H9 (cell line): ENCODE measurements around the gene SLC11A1. TPM values are rescaled to one million over a fixed set of nuclear protein-coding genes. Genes with fewer than 3 reads are reported as not detected.

Source experiments
- DNase-seq: peaks from one replicate; pipeline ENCODE4 v3.0.0-alpha.2; 2017
- H2AFZ ChIP-seq: one replicate; pipeline ENCODE4 v1.6.1; 2013; ENCODE audit warnings: mild to moderate bottlenecking, low read length, control low read depth, moderate library complexity
- H2AK5ac ChIP-seq: 2 replicates; pipeline ENCODE4 v1.6.1; 2013; ENCODE audit warnings: low read length, control low read depth, mixed read lengths; ENCODE audit not compliant: insufficient read length
- H2BK120ac ChIP-seq: one replicate; pipeline ENCODE4 v1.6.1; 2013; ENCODE audit warnings: low read depth, mild to moderate bottlenecking, low read length, control low read depth, inconsistent platforms; ENCODE audit not compliant: poor library complexity, severe bottlenecking
- H2BK12ac ChIP-seq: 2 replicates; pipeline ENCODE4 v1.6.1; 2013; ENCODE audit warnings: low read length, control low read depth, mixed read lengths, low read depth; ENCODE audit not compliant: insufficient read length
- H2BK15ac ChIP-seq: 2 replicates; pipeline ENCODE4 v1.6.1; 2013; ENCODE audit warnings: low read depth, low read length, control low read depth
- H2BK20ac ChIP-seq: one replicate; pipeline ENCODE4 v1.6.1; 2013; ENCODE audit warnings: low read depth, mild to moderate bottlenecking, low read length, control low read depth, inconsistent platforms; ENCODE audit not compliant: poor library complexity, severe bottlenecking
- H2BK5ac ChIP-seq: 2 replicates; pipeline ENCODE4 v1.6.1; 2013; ENCODE audit warnings: low read length, control low read depth, mixed read lengths; ENCODE audit not compliant: insufficient read length
- H3K14ac ChIP-seq: 2 replicates; pipeline ENCODE4 v1.6.1; 2013; ENCODE audit warnings: low read length, control low read depth; ENCODE audit not compliant: insufficient read depth
- H3K18ac ChIP-seq: 2 replicates; pipeline ENCODE4 v1.6.1; 2013; ENCODE audit warnings: low read depth, mild to moderate bottlenecking, mixed read lengths, low read length, control low read depth; ENCODE audit not compliant: insufficient read length
- H3K23ac ChIP-seq: 2 replicates; pipeline ENCODE4 v1.6.1; 2013; ENCODE audit warnings: low read length, control low read depth, mixed read lengths, low read depth; ENCODE audit not compliant: insufficient read length
- H3K23me2 ChIP-seq: 2 replicates; pipeline ENCODE4 v1.6.1; 2013; ENCODE audit warnings: low read depth, mild to moderate bottlenecking, mixed read lengths, low read length, control low read depth; ENCODE audit not compliant: insufficient read length, poor library complexity, severe bottlenecking
- H3K27ac ChIP-seq: 2 replicates; pipeline ENCODE4 v1.5.1; 2013; ENCODE audit warnings: low read length, control low read depth, mixed read lengths, low read depth; ENCODE audit not compliant: insufficient read length
- H3K27me3 ChIP-seq: 2 replicates; pipeline ENCODE4 v1.6.1; 2013; ENCODE audit warnings: low read length, control low read depth, inconsistent platforms; ENCODE audit not compliant: insufficient read depth
- H3K4ac ChIP-seq: 2 replicates; pipeline ENCODE4 v1.6.1; 2013; ENCODE audit warnings: low read depth, mild to moderate bottlenecking, control low read depth, inconsistent platforms, low read length, moderate library complexity
- H3K4me1 ChIP-seq: 2 replicates; pipeline ENCODE4 v1.6.1; 2013; ENCODE audit warnings: low read length, control low read depth, inconsistent platforms; ENCODE audit not compliant: insufficient read depth
- H3K4me2 ChIP-seq: 2 replicates; pipeline ENCODE4 v1.6.1; 2013; ENCODE audit warnings: low read length, control low read depth, mixed read lengths; ENCODE audit not compliant: insufficient read length, insufficient read depth
- H3K56ac ChIP-seq: 2 replicates; pipeline ENCODE4 v1.6.1; 2013; ENCODE audit warnings: low read depth, mild to moderate bottlenecking, mixed read lengths, low read length, control low read depth; ENCODE audit not compliant: insufficient read length
- H3K79me1 ChIP-seq: 2 replicates; pipeline ENCODE4 v1.6.1; 2013; ENCODE audit warnings: low read depth, mild to moderate bottlenecking, moderate library complexity, low read length, control low read depth, inconsistent platforms; ENCODE audit not compliant: insufficient read depth, poor library complexity, severe bottlenecking
- H3K79me2 ChIP-seq: 2 replicates; pipeline ENCODE4 v1.6.1; 2013; ENCODE audit warnings: low read length, control low read depth, inconsistent platforms; ENCODE audit not compliant: insufficient read depth
- H3K9ac ChIP-seq: 2 replicates; pipeline ENCODE4 v1.6.1; 2013; ENCODE audit warnings: low read length, control low read depth, mixed read lengths; ENCODE audit not compliant: insufficient read length; ENCODE audit errors: extremely low read depth
- H3K9me3 ChIP-seq: one replicate; pipeline ENCODE4 v1.6.1; 2013; ENCODE audit warnings: low read depth, low read length, inconsistent platforms; ENCODE audit not compliant: control insufficient read depth
- H3T11ph ChIP-seq: one replicate; pipeline ENCODE4 v1.6.1; 2013; ENCODE audit warnings: mild to moderate bottlenecking, low read length, control low read depth, inconsistent platforms
- H4K20me1 ChIP-seq: one replicate; pipeline ENCODE4 v1.6.1; 2013; ENCODE audit not compliant: control insufficient read depth, insufficient read length, insufficient read depth
- H4K5ac ChIP-seq: 2 replicates; pipeline ENCODE4 v1.6.1; 2013; ENCODE audit warnings: low read depth, mild to moderate bottlenecking, mixed read lengths, low read length, control low read depth; ENCODE audit not compliant: insufficient read length
- H4K8ac ChIP-seq: replicated peaks from 2 replicates; pipeline ENCODE4 v1.6.1; 2013; ENCODE audit warnings: low read length, control low read depth, mixed read lengths, low read depth; ENCODE audit not compliant: insufficient read length
- H4K91ac ChIP-seq: 2 replicates; pipeline ENCODE4 v1.6.1; 2013; ENCODE audit warnings: low read depth, mild to moderate bottlenecking, moderate library complexity, mixed read lengths, low read length, control low read depth; ENCODE audit not compliant: insufficient read length
- H3K27ac Mint-ChIP-seq, 3 experiments: 2 replicates in 2 of 3; 3 replicates in 1 of 3; pipeline ENCODE4 v1.8.0; 2020 to 2021; ENCODE audit warnings: mixed read lengths in 3 of 3, mild to moderate bottlenecking in 1 of 3, moderate library complexity in 1 of 3
- H3K27me3 Mint-ChIP-seq: 2 replicates; pipeline ENCODE4 v1.8.0; 2021; ENCODE audit warnings: low read depth, mild to moderate bottlenecking, moderate library complexity, mixed read lengths
- H3K36me3 Mint-ChIP-seq, 3 experiments: 2 replicates in 2 of 3; 3 replicates in 1 of 3; pipeline ENCODE4 v1.8.0; 2020 to 2021; ENCODE audit warnings: low read depth in 3 of 3, mixed read lengths in 3 of 3; ENCODE audit not compliant: insufficient read depth in 1 of 3
- H3K4me1 Mint-ChIP-seq, 2 experiments: 2 replicates each; pipeline ENCODE4 v1.8.0; 2020; ENCODE audit warnings: mixed read lengths in 2 of 2
- H3K4me3 Mint-ChIP-seq, 2 experiments: 2 replicates in 1 of 2; 3 replicates in 1 of 2; pipeline ENCODE4 v1.8.0; 2020 to 2021; ENCODE audit warnings: mild to moderate bottlenecking in 2 of 2, mixed read lengths in 2 of 2, moderate library complexity in 1 of 2
- H3K9me3 Mint-ChIP-seq, 2 experiments: 2 replicates in 1 of 2; 3 replicates in 1 of 2; pipeline ENCODE4 v1.8.0; 2020; ENCODE audit warnings: mild to moderate bottlenecking in 2 of 2, mixed read lengths in 2 of 2, moderate library complexity in 1 of 2
- WGBS: extraction: QIAGEN DNeasy Blood & Tissue Kit; methylation state at CpG from one replicate; pipeline ENCODE4 v1.1.7; 2013; ENCODE audit warnings: missing lambda C conversion rate, low lambda C conversion rate, mixed read lengths; ENCODE audit not compliant: insufficient read length; ENCODE audit errors: extremely low coverage; 5-methylcytosine and 5-hydroxymethylcytosine counted together
- total RNA-seq: library from RNA; stranded (reverse); gene quantifications from 2 replicates; pipeline ENCODE4 v1.2.1, GENCODE V29; 2021
- TF ChIP-seq, protein P1 (sequence below): fragments of 200-600 bp; sonication (generic); conservative IDR thresholded peaks from 3 replicates; pipeline ENCODE4 v1.8.0; 2021; ENCODE audit warnings: antibody characterized with exemption, mild to moderate bottlenecking

SLC11A1 gene
- total RNA-seq, 1 experiment from 2014 or later = 0.11 TPM

GRCh38 chr2:218374795-218375194, 7.3 kb upstream of the SLC11A1 start:
- DNase-seq = no peak
- WGBS = no CpG with 5 or more reads among the region's 4 CpGs
- H3K23ac ChIP-seq = no peak overlapping the region
- H3K23me2 ChIP-seq = no peaks in the 10 kb centered on the region
- no peak overlapping the region for H4K91ac ChIP-seq
- H3K4me1 ChIP-seq = no peaks in the 10 kb centered on the region
- H3K14ac ChIP-seq = no peak overlapping the region
- H3K79me1 ChIP-seq = no peaks in the 10 kb centered on the region
- H2BK15ac ChIP-seq = no peak overlapping the region
- no peak overlapping the region for H3K4ac ChIP-seq
- no peaks in the 10 kb centered on the region for H3K9me3 ChIP-seq
- H3K4me2 ChIP-seq = no peak overlapping the region
- no peak overlapping the region for H3K27ac Mint-ChIP-seq
- no peaks in the 10 kb centered on the region for H3K36me3 Mint-ChIP-seq
- no peak overlapping the region for H3T11ph ChIP-seq
- no peak overlapping the region for H4K8ac ChIP-seq
- H3K56ac ChIP-seq = no peak overlapping the region
- H3K9me3 Mint-ChIP-seq = no peaks in the 10 kb centered on the region
- H3K27me3 Mint-ChIP-seq = peaks cover 2% of the 10 kb centered on the region; the same call in 1 of the 2 replicates
- H3K4me1 Mint-ChIP-seq = no peaks in the 10 kb centered on the region
- no peak overlapping the region for H3K18ac ChIP-seq
- H2BK120ac ChIP-seq = no peak overlapping the region
- H3K4me3 Mint-ChIP-seq = no peak overlapping the region
- H3K27me3 ChIP-seq = no peaks in the 10 kb centered on the region
- H4K5ac ChIP-seq = no peak overlapping the region
- TF ChIP-seq, protein P1, sequence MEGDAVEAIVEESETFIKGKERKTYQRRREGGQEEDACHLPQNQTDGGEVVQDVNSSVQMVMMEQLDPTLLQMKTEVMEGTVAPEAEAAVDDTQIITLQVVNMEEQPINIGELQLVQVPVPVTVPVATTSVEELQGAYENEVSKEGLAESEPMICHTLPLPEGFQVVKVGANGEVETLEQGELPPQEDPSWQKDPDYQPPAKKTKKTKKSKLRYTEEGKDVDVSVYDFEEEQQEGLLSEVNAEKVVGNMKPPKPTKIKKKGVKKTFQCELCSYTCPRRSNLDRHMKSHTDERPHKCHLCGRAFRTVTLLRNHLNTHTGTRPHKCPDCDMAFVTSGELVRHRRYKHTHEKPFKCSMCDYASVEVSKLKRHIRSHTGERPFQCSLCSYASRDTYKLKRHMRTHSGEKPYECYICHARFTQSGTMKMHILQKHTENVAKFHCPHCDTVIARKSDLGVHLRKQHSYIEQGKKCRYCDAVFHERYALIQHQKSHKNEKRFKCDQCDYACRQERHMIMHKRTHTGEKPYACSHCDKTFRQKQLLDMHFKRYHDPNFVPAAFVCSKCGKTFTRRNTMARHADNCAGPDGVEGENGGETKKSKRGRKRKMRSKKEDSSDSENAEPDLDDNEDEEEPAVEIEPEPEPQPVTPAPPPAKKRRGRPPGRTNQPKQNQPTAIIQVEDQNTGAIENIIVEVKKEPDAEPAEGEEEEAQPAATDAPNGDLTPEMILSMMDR = no peak
- no peak overlapping the region for H2BK5ac ChIP-seq
- H4K20me1 ChIP-seq = no peaks in the 10 kb centered on the region
- H2BK20ac ChIP-seq = no peak overlapping the region
- H2BK12ac ChIP-seq = no peak overlapping the region
- no peak overlapping the region for H2AFZ ChIP-seq
- no peak overlapping the region for H3K9ac ChIP-seq
- H3K27ac ChIP-seq = no peak overlapping the region
- H3K79me2 ChIP-seq = no peaks in the 10 kb centered on the region
- no peak overlapping the region for H2AK5ac ChIP-seq
